Lower lobe of right lung (tissue), 2 donors: ENCODE data around the gene SPPL3. TPM values are rescaled to one million over a fixed set of nuclear protein-coding genes. Genes with fewer than 3 reads are reported as not detected.

ENCODE experiments used
- ATAC-seq, 2 donors: fragments of 200-7000 bp; cut with Tn5 transposase; one replicate each; pipeline ENCODE4 v1.9.1; 2020 to 2022; ENCODE audit warnings: mild to moderate bottlenecking in 2 of 2, moderate library complexity in 2 of 2
- DNase-seq: peaks from one replicate; pipeline ENCODE4 v3.0.0-alpha.2; 2020
- H3K27ac ChIP-seq: fragments of 200-600 bp; one replicate; pipeline ENCODE4 v1.8.0; 2022
- H3K27me3 ChIP-seq: fragments of 200-600 bp; one replicate; pipeline ENCODE4 v1.8.0; 2022; ENCODE audit warnings: low read depth
- H3K36me3 ChIP-seq: fragments of 200-600 bp; one replicate; pipeline ENCODE4 v1.8.0; 2022; ENCODE audit warnings: mild to moderate bottlenecking
- H3K4me1 ChIP-seq: fragments of 200-600 bp; one replicate; pipeline ENCODE4 v1.8.0; 2022
- H3K4me3 ChIP-seq: fragments of 200-600 bp; one replicate; pipeline ENCODE4 v1.8.0; 2022; ENCODE audit warnings: mild to moderate bottlenecking
- H3K9me3 ChIP-seq: fragments of 200-600 bp; one replicate; pipeline ENCODE4 v1.8.0; 2022
- CTCF ChIP-seq: fragments of 200-600 bp; IDR thresholded peaks from one replicate; pipeline ENCODE4 v1.8.0; 2022; ENCODE audit warnings: antibody characterized with exemption, mild to moderate bottlenecking
- intact Hi-C: fragments of 100-400 bp; cut with DNase I; formaldehyde crosslinking; loops from one replicate; pipeline ENCODE4 v1.11.0; 2022
- total RNA-seq: library from RNA; stranded (reverse); fragmentation: NEBNext Ultra II Directional; extraction: Animal tissue kit (Norgen Biotek cat#: 25700); gene quantifications from one replicate; pipeline ENCODE4 v1.2.1, GENCODE V29; 2021
- donor health status: DM: no; HTN: yes; CAD: no; lungs with severe emphysema.

SPPL3 gene
- total RNA-seq, 1 donor from 2014 or later = 44.0 TPM

- no peaks in the 10 kb centered on the region for H3K27me3 ChIP-seq
- no peak for DNase-seq
- no peak overlapping the region for H3K4me3 ChIP-seq
These were observed 13.6 kb upstream of the SPPL3 start for GRCh38 chr12:120917748-120918147.

GRCh38 chr12:120916561-120916960, 12.4 kb upstream of the SPPL3 start:
- intact Hi-C loops = no loop called here
- TF ChIP-seq CTCF = no peak
- Histone ChIP-seq H3K4me3 (no peak overlapping the region), H3K27ac (no peak overlapping the region), H3K27me3 (no peaks in the 10 kb centered on the region), H3K9me3 (peaks cover 12% of the 10 kb centered on the region), H3K36me3 (no peaks in the 10 kb centered on the region), H3K4me1 (no peaks in the 10 kb centered on the region)
- DNase-seq (no peak), ATAC-seq (no peak)

More at GRCh38 chr12:120917748-120918147, 13.6 kb upstream of the SPPL3 start:
- no peaks in the 10 kb centered on the region for H3K36me3 ChIP-seq
- no peak for ATAC-seq
- no peaks in the 10 kb centered on the region for H3K4me1 ChIP-seq
- intact Hi-C loops = no loop called here
- no peak for TF ChIP-seq CTCF
- peaks cover 12% of the 10 kb centered on the region for H3K9me3 ChIP-seq
- H3K27ac ChIP-seq = no peak overlapping the region

GRCh38 chr12:120914794-120915193, 10.6 kb upstream of the SPPL3 start:
- ATAC-seq = no peak
- TF ChIP-seq CTCF = no peak
- no peak overlapping the region for H3K27ac ChIP-seq
- no peak overlapping the region for H3K4me3 ChIP-seq
- intact Hi-C loops = no loop called here
- H3K36me3 ChIP-seq = no peaks in the 10 kb centered on the region
- no peaks in the 10 kb centered on the region for H3K27me3 ChIP-seq
- H3K9me3 ChIP-seq = peaks cover 12% of the 10 kb centered on the region
- no peaks in the 10 kb centered on the region for H3K4me1 ChIP-seq
- DNase-seq = no peak

- ATAC-seq (no peak), DNase-seq (no peak)
- no peak for TF ChIP-seq CTCF
- H3K4me1 ChIP-seq = peaks cover 2% of the 10 kb centered on the region
- H3K9me3 ChIP-seq = no peaks in the 10 kb centered on the region
- H3K36me3 ChIP-seq = no peaks in the 10 kb centered on the region
- H3K27me3 ChIP-seq = no peaks in the 10 kb centered on the region
- intact Hi-C loops = no loop called here
- H3K27ac ChIP-seq = no peak overlapping the region
- H3K4me3 ChIP-seq = no peak overlapping the region
These were observed 5.6 kb upstream of the SPPL3 start for GRCh38 chr12:120909633-120910298.

GRCh38 chr12:120905856-120906384, 1.8 kb upstream of the SPPL3 start:
- H3K4me3 ChIP-seq = no peak overlapping the region
- TF ChIP-seq CTCF = no peak
- intact Hi-C loops = no loop called here
- peaks cover 26% of the 10 kb centered on the region for H3K4me1 ChIP-seq
- ATAC-seq = no peak
- H3K27me3 ChIP-seq = no peaks in the 10 kb centered on the region
- H3K9me3 ChIP-seq = no peaks in the 10 kb centered on the region
- no peak for DNase-seq
- H3K36me3 ChIP-seq = no peaks in the 10 kb centered on the region
- no peak overlapping the region for H3K27ac ChIP-seq
